ENCODE measurements around the gene TUBGCP3.
"Not testable (repeated sequence)": the region's sequence is repeated elsewhere in the genome, so short reads cannot be mapped to it uniquely, and the experiment has no call there.

DNA sequence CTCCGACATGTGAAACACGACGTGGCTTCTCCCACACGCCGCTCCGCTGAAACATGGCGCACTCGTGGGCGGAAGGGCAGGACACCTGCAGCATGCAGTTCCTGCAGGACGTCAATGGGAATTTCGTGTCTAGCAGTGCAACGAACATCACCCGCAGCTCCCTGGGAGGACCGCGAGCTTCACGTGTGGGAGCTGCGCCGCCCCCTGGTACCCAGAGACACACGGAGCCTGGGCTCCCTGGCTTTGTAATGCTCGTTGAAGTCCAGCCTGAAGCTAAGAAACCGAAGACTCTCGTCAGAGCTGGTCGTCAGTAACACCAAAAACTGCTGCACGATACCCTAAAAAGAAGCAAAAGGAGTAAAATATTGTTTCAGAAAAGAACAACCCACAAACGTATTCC is 102.1 kb downstream of the TUBGCP3 start:
- not testable (repeated sequence) for TF ChIP-seq ELF1 (IDR thresholded peaks at IDR 0.05; ENCODE audit: borderline replicate concordance, low read depth); TCF7L2 (IDR thresholded peaks at IDR 0.05; ENCODE audit: borderline replicate concordance, extremely low read depth, insufficient read depth, insufficient read length); POLR2A (IDR thresholded peaks at IDR 0.05; ENCODE audit: borderline replicate concordance, extremely low read depth, insufficient read depth, insufficient read length); EZH2phosphoT487 (IDR thresholded peaks at IDR 0.05; ENCODE audit: borderline replicate concordance); EZH2 (IDR thresholded peaks at IDR 0.05); EGR1 (IDR thresholded peaks at IDR 0.05; ENCODE audit: low read depth); YY1 (IDR thresholded peaks at IDR 0.05; ENCODE audit: extremely low read depth, insufficient replicate concordance, low read depth, low read length); SRF (IDR thresholded peaks at IDR 0.05; ENCODE audit: low read depth)
- TF ChIP-seq, protein P1, sequence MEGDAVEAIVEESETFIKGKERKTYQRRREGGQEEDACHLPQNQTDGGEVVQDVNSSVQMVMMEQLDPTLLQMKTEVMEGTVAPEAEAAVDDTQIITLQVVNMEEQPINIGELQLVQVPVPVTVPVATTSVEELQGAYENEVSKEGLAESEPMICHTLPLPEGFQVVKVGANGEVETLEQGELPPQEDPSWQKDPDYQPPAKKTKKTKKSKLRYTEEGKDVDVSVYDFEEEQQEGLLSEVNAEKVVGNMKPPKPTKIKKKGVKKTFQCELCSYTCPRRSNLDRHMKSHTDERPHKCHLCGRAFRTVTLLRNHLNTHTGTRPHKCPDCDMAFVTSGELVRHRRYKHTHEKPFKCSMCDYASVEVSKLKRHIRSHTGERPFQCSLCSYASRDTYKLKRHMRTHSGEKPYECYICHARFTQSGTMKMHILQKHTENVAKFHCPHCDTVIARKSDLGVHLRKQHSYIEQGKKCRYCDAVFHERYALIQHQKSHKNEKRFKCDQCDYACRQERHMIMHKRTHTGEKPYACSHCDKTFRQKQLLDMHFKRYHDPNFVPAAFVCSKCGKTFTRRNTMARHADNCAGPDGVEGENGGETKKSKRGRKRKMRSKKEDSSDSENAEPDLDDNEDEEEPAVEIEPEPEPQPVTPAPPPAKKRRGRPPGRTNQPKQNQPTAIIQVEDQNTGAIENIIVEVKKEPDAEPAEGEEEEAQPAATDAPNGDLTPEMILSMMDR (IDR thresholded peaks at IDR 0.05 in 2 of 3, conservative IDR thresholded peaks at IDR 0.05 in 1 of 3; ENCODE audit: borderline replicate concordance in 1 of 3, insufficient read depth in 1 of 3, low read depth in 2 of 3, low read length in 2 of 3): not testable (repeated sequence)
- TF ChIP-seq, protein P2, sequence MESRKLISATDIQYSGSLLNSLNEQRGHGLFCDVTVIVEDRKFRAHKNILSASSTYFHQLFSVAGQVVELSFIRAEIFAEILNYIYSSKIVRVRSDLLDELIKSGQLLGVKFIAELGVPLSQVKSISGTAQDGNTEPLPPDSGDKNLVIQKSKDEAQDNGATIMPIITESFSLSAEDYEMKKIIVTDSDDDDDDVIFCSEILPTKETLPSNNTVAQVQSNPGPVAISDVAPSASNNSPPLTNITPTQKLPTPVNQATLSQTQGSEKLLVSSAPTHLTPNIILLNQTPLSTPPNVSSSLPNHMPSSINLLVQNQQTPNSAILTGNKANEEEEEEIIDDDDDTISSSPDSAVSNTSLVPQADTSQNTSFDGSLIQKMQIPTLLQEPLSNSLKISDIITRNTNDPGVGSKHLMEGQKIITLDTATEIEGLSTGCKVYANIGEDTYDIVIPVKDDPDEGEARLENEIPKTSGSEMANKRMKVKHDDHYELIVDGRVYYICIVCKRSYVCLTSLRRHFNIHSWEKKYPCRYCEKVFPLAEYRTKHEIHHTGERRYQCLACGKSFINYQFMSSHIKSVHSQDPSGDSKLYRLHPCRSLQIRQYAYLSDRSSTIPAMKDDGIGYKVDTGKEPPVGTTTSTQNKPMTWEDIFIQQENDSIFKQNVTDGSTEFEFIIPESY (IDR thresholded peaks at IDR 0.05; ENCODE audit: extremely low read depth, insufficient replicate concordance, low read length): not testable (repeated sequence)

Data from HCT116 (cell line).